Stomach (tissue), 9 donors: ENCODE data around the gene ACACB. TPM values are rescaled to one million over a fixed set of nuclear protein-coding genes. Genes with fewer than 3 reads are reported as not detected.

ENCODE experiments used
- DNase-seq, 2 donors: peaks; one replicate each; pipeline versions ENCODE4 v3.0.0 to v3.0.0-alpha.2; 2013 to 2019
- H3K27ac ChIP-seq, 5 donors: fragments of 200-600 bp in 4 of 5; sonication (generic) in 4 of 5; one replicate each; pipeline ENCODE4 v1.5.1; 2013 to 2019; ENCODE audit warnings: mild to moderate bottlenecking in 1 of 5, moderate library complexity in 1 of 5
- H3K27me3 ChIP-seq, 3 donors: fragments of 200-600 bp; sonication (generic); one replicate each; pipeline ENCODE4 v1.5.1; 2017 to 2019; ENCODE audit warnings: mixed run types in 1 of 3
- H3K36me3 ChIP-seq, 4 donors: fragments of 200-600 bp; sonication (generic); 1 replicate in 3 of 4; 2 replicates in 1 of 4; pipeline ENCODE4 v1.5.1; 2016 to 2019
- H3K4me1 ChIP-seq, 4 donors: fragments of 200-600 bp; sonication (generic); one replicate each; pipeline ENCODE4 v1.5.1; 2016 to 2019
- H3K4me3 ChIP-seq, 4 donors: fragments of 200-600 bp; sonication (generic) in 3 of 4; one replicate each; pipeline ENCODE4 v1.5.1; 2016 to 2019; ENCODE audit warnings: mild to moderate bottlenecking in 1 of 4
- H3K9me3 ChIP-seq, 4 donors: fragments of 200-600 bp; sonication (generic); one replicate each; pipeline ENCODE4 v1.5.1; 2016 to 2019
- CTCF ChIP-seq, 7 experiments: fragments of 450-650 bp in 4 of 7; fragments of 200-600 bp in 3 of 7; sonication (generic) in 3 of 7; IDR thresholded peaks; one replicate each; pipeline ENCODE4 v1.5.1; 2016 to 2019; ENCODE audit warnings: antibody characterized with exemption in 7 of 7, control low read depth in 2 of 7, mild to moderate bottlenecking in 1 of 7
- EP300 ChIP-seq: sonication (generic); formaldehyde crosslinking; IDR thresholded peaks from one replicate; pipeline ENCODE4 v1.6.1; 2017; ENCODE audit warnings: antibody characterized with exemption
- POLR2A ChIP-seq, 4 donors: fragments of 450-650 bp; IDR thresholded peaks; one replicate each; pipeline ENCODE4 v1.6.1; 2016; ENCODE audit warnings: antibody characterized with exemption in 4 of 4, control low read depth in 2 of 4, mild to moderate bottlenecking in 1 of 4, moderate library complexity in 1 of 4
- POLR2AphosphoS5 ChIP-seq, 3 donors: sonication (generic); formaldehyde crosslinking; IDR thresholded peaks; one replicate each; pipeline ENCODE4 v1.6.1; 2016; ENCODE audit warnings: antibody characterized with exemption in 3 of 3
- WGBS, 5 donors: extraction: QIAGEN DNeasy Blood & Tissue Kit in 3 of 5; methylation state at CpG; one replicate each; pipeline versions ENCODE4 v1.1.5 to v1.1.7; 2013 to 2018; 5-methylcytosine and 5-hydroxymethylcytosine counted together
- intact Hi-C: fragments of 100-400 bp; cut with DNase I; formaldehyde crosslinking; loops from one replicate; pipeline ENCODE4 v1.15.1; 2023; ENCODE audit warnings: low total_unique reads
- polyA plus RNA-seq, 3 donors: library from polyadenylated mRNA; stranded (reverse); fragments of 200-250 nt; gene quantifications; one replicate each; pipeline ENCODE4 v1.2.3, GENCODE V29; 2013
- total RNA-seq, 5 donors: library from RNA; depleted of rRNA; stranded (reverse); fragments of >200 nt; gene quantifications; one replicate each; pipeline versions ENCODE4 v1.1.0 to v1.2.3, GENCODE V29; 2014 to 2016
- donor health status: healthy with polysubstance abuse.
- donor health status: Bipolar disorder and iron deficiency.
- donor health status: healthy.

ACACB gene
- total and polyA plus RNA-seq, 8 donors: 6.1 to 2,520 (median 50.2) TPM

GRCh38 chr12:109153821-109154441 lies 37.5 kb downstream of the ACACB start:
- TF ChIP-seq CTCF (IDR thresholded peaks at IDR 0.05) (no peak), POLR2A (IDR thresholded peaks at IDR 0.05) (no peak), POLR2AphosphoS5 (IDR thresholded peaks at IDR 0.05) (no peak), EP300 (no peak)
- peak overlapping the region; percentile 85 to 95 (median 90) for H3K27ac ChIP-seq
- intact Hi-C loops: no loop called here
- DNase-seq: peak in 1 of 2 donors; percentile 24
- H3K4me3 ChIP-seq: peak overlapping the region; percentile 67 to 80 (median 72)
- peaks cover 0 to 6% (median 0%) of the 10 kb centered on the region in 4 donors for H3K36me3 ChIP-seq
- H3K4me1 ChIP-seq: peaks cover 22 to 69% (median 46%) of the 10 kb centered on the region in 4 donors
- H3K9me3 ChIP-seq: no peaks in the 10 kb centered on the region
- 16 to 26% (median 20%) methylated on average over 18 of the region's 18 CpGs for WGBS, 5 donors
- H3K27me3 ChIP-seq: no peaks in the 10 kb centered on the region

- Histone ChIP-seq H3K9me3 (no peaks in the 10 kb centered on the region), H3K4me1 (peaks cover 27 to 69% (median 50%) of the 10 kb centered on the region in 4 donors), H3K4me3 (peak overlapping the region; percentile 67 to 80 (median 72)), H3K27me3 (no peaks in the 10 kb centered on the region), H3K36me3 (peaks cover 0 to 6% (median 0%) of the 10 kb centered on the region in 4 donors), H3K27ac (peak overlapping the region; percentile 85 to 95 (median 90))
- intact Hi-C loops: no loop called here
- TF ChIP-seq EP300 (no peak), POLR2AphosphoS5 (IDR thresholded peaks at IDR 0.05) (peak; percentile 36 to 76 (median 71))
- DNase-seq: peak; percentile 85 to 92
- 1 to 4% (median 1%) methylated on average over 32 to 61 of the region's 61 CpGs for WGBS, 5 donors
Measured at GRCh38 chr12:109154451-109155438, 38.4 kb downstream of the ACACB start.

- Histone ChIP-seq H3K9me3 (no peaks in the 10 kb centered on the region), H3K27me3 (no peaks in the 10 kb centered on the region), H3K4me3 (peak overlapping the region; percentile 67 to 80 (median 72)), H3K27ac (peak overlapping the region in 4 of 5 donors; percentile 88 to 95 (median 90)), H3K36me3 (no peaks in the 10 kb centered on the region), H3K4me1 (peaks cover 36 to 75% (median 56%) of the 10 kb centered on the region in 4 donors)
- intact Hi-C loops: no loop called here
- 93 to 99% (median 97%) methylated on average over 5 of the region's 5 CpGs for WGBS, 5 donors
- no peak for DNase-seq
- TF ChIP-seq POLR2AphosphoS5 (IDR thresholded peaks at IDR 0.05) (no peak), POLR2A (IDR thresholded peaks at IDR 0.05) (no peak), CTCF (IDR thresholded peaks at IDR 0.05) (no peak), EP300 (no peak)
Measured at GRCh38 chr12:109156036-109156435, 39.6 kb downstream of the ACACB start.

- no peaks in the 10 kb centered on the region for H3K36me3 ChIP-seq
- H3K4me1 ChIP-seq: peaks cover 36 to 78% (median 58%) of the 10 kb centered on the region in 4 donors
- no peaks in the 10 kb centered on the region for H3K9me3 ChIP-seq
- no peak for DNase-seq
- H3K27ac ChIP-seq: peak overlapping the region in 2 of 5 donors; percentile 8 to 95
- WGBS, 5 donors: 93 to 99% (median 95%) methylated on average over 5 of the region's 5 CpGs
- peak overlapping the region in 1 of 4 donors; percentile 6 for H3K4me3 ChIP-seq
- intact Hi-C loops: no loop called here
- H3K27me3 ChIP-seq: no peaks in the 10 kb centered on the region
- no peak for TF ChIP-seq POLR2AphosphoS5 (IDR thresholded peaks at IDR 0.05)
- TF ChIP-seq CTCF (IDR thresholded peaks at IDR 0.05): no peak
- TF ChIP-seq POLR2A (IDR thresholded peaks at IDR 0.05): no peak
- TF ChIP-seq EP300: no peak
Measured at GRCh38 chr12:109156586-109156985, 40.2 kb downstream of the ACACB start.
